HepG2 (cell line): ENCODE results near the gene EPHX1. TPM values are rescaled to one million over a fixed set of nuclear protein-coding genes. Genes with fewer than 3 reads are reported as not detected.

ENCODE experiments used
- FOXK1 ChIP-seq: sonication (generic); formaldehyde crosslinking; IDR thresholded peaks from 2 replicates; pipeline ENCODE4 v1.4.0; 2020; ENCODE audit warnings: low read depth, missing genetic modification reagents, borderline replicate concordance
- HDAC1 ChIP-seq: sonication (generic); formaldehyde crosslinking; IDR thresholded peaks from 2 replicates; pipeline ENCODE4 v1.5.1; 2020; ENCODE audit warnings: mild to moderate bottlenecking, missing genetic modification reagents
- RCOR2 ChIP-seq: IDR thresholded peaks from 2 replicates; pipeline ENCODE4 v1.6.1; 2016; ENCODE audit warnings: missing biosample characterization, missing genetic modification reagents
- ZFP82 ChIP-seq: sonication (generic); formaldehyde crosslinking; IDR thresholded peaks from 2 replicates; pipeline ENCODE4 v1.5.1; 2020; ENCODE audit warnings: mild to moderate bottlenecking, missing genetic modification reagents, borderline replicate concordance
- ZFX ChIP-seq: sonication (generic); formaldehyde crosslinking; IDR thresholded peaks from 2 replicates; pipeline ENCODE4 v1.4.0; 2020; ENCODE audit warnings: mild to moderate bottlenecking, low read depth, missing genetic modification reagents, moderate library complexity
- ZMYM4 ChIP-seq: sonication (generic); formaldehyde crosslinking; IDR thresholded peaks from 2 replicates; pipeline ENCODE4 v1.8.1; 2023; ENCODE audit warnings: mild to moderate bottlenecking, missing genetic modification reagents
- ZNF30 ChIP-seq: sonication (generic); formaldehyde crosslinking; IDR thresholded peaks from 2 replicates; pipeline ENCODE4 v1.5.0; 2020; ENCODE audit warnings: mild to moderate bottlenecking, missing genetic modification reagents
- ZNF484 ChIP-seq: sonication (generic); formaldehyde crosslinking; IDR thresholded peaks from 2 replicates; pipeline ENCODE4 v1.5.1; 2020; ENCODE audit warnings: mild to moderate bottlenecking, low read depth, missing genetic modification reagents, borderline replicate concordance
- ZSCAN25 ChIP-seq: sonication (generic); formaldehyde crosslinking; IDR thresholded peaks from 2 replicates; pipeline ENCODE4 v1.8.0; 2022; ENCODE audit warnings: mild to moderate bottlenecking, missing genetic modification reagents
- polyA plus RNA-seq, 8 experiments: library from polyadenylated mRNA; depleted of rRNA in 3 of 8; stranded (reverse) in 7 of 8; unstranded in 1 of 8; fragments of >200 nt; fragmentation: Illumina TruSeq in 4 of 8; extraction: Trizol in 4 of 8; gene quantifications; 2 replicates each; pipeline versions ENCODE4 v1.2.1 to v1.2.3, GENCODE V29; 2011 to 2016; ENCODE audit warnings: low read depth in 4 of 8, missing spikeins in 1 of 8, mixed read lengths in 1 of 8; ENCODE audit not compliant: insufficient read depth in 1 of 8
- total RNA-seq, 5 experiments: library from RNA; depleted of rRNA; stranded (reverse); fragments of >200 nt; fragmentation: Illumina TruSeq; extraction: Trizol; gene quantifications; 2 replicates each; pipeline ENCODE4 v1.2.3, GENCODE V29; 2016; ENCODE audit warnings: low read depth in 1 of 5
- TF ChIP-seq, protein P1 (sequence below): sonication (generic); formaldehyde crosslinking; IDR thresholded peaks from 2 replicates; pipeline ENCODE4 v1.4.0; 2020; ENCODE audit warnings: mild to moderate bottlenecking, missing genetic modification reagents
- TF ChIP-seq, protein P2 (sequence below): sonication (generic); formaldehyde crosslinking; IDR thresholded peaks from 2 replicates; pipeline ENCODE4 v1.8.0; 2022; ENCODE audit warnings: mild to moderate bottlenecking, missing genetic modification reagents; ENCODE audit not compliant: insufficient replicate concordance
- TF ChIP-seq, protein P3 (sequence below): sonication (generic); formaldehyde crosslinking; IDR thresholded peaks from 2 replicates; pipeline ENCODE4 v1.4.0; 2020; ENCODE audit warnings: mild to moderate bottlenecking, missing genetic modification reagents, borderline replicate concordance

The EPHX1 gene
- total and polyA plus RNA-seq, 2 of the 13 experiments (the other 11 are each of a cell fraction or from before 2014, with no cell fraction given) = 27.7 to 36.5 TPM

DNA sequence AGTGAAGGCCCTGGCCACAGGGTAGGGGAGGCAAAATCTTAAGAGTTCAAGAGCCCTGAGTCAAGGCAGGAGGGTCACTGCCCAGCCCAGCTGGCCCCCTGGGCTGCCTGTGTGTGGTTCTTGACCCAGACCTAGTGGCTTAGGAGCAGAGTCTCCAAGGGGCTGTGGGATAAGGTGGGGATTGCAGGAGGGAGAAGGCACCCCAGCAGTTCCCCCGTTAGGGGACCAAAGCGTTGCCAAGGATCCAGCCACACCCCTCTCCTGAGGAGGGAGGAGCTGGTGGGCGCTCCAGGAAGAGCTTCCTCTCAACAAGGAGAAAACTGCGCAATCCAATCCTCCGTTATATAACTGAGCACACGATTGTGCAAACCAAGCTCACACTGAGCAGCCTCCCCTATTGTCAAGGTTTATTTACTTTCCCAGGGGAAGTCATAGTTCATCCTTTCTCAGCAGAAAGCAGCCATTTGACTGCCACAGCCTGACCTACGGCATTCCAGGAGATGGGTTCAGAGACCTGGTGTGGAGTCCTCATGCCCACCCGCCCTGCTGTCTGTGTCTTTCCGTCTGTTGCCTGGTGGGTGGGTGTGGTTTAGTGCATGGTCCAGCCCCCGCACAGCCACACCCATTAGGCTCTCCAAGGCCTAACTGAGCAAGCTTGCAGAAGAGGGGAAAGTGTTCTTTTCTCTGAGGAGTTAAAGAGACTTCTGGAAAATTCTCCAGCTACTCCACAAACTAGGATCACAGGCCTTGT is 3.5 kb downstream of the EPHX1 start (continued):
- TF ChIP-seq, protein P1, sequence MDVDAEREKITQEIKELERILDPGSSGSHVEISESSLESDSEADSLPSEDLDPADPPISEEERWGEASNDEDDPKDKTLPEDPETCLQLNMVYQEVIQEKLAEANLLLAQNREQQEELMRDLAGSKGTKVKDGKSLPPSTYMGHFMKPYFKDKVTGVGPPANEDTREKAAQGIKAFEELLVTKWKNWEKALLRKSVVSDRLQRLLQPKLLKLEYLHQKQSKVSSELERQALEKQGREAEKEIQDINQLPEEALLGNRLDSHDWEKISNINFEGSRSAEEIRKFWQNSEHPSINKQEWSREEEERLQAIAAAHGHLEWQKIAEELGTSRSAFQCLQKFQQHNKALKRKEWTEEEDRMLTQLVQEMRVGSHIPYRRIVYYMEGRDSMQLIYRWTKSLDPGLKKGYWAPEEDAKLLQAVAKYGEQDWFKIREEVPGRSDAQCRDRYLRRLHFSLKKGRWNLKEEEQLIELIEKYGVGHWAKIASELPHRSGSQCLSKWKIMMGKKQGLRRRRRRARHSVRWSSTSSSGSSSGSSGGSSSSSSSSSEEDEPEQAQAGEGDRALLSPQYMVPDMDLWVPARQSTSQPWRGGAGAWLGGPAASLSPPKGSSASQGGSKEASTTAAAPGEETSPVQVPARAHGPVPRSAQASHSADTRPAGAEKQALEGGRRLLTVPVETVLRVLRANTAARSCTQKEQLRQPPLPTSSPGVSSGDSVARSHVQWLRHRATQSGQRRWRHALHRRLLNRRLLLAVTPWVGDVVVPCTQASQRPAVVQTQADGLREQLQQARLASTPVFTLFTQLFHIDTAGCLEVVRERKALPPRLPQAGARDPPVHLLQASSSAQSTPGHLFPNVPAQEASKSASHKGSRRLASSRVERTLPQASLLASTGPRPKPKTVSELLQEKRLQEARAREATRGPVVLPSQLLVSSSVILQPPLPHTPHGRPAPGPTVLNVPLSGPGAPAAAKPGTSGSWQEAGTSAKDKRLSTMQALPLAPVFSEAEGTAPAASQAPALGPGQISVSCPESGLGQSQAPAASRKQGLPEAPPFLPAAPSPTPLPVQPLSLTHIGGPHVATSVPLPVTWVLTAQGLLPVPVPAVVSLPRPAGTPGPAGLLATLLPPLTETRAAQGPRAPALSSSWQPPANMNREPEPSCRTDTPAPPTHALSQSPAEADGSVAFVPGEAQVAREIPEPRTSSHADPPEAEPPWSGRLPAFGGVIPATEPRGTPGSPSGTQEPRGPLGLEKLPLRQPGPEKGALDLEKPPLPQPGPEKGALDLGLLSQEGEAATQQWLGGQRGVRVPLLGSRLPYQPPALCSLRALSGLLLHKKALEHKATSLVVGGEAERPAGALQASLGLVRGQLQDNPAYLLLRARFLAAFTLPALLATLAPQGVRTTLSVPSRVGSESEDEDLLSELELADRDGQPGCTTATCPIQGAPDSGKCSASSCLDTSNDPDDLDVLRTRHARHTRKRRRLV (CRISPR knock-in tag) = 0 out of 2 replicates have a peak, but pooled peaks have one; percentile 71
- TF ChIP-seq ZNF484 (CRISPR knock-in tag) = no peak
- TF ChIP-seq RCOR2 (CRISPR knock-in tag) = peak; percentile 96
- TF ChIP-seq ZNF30 (CRISPR knock-in tag) = no peak
- TF ChIP-seq, protein P2, sequence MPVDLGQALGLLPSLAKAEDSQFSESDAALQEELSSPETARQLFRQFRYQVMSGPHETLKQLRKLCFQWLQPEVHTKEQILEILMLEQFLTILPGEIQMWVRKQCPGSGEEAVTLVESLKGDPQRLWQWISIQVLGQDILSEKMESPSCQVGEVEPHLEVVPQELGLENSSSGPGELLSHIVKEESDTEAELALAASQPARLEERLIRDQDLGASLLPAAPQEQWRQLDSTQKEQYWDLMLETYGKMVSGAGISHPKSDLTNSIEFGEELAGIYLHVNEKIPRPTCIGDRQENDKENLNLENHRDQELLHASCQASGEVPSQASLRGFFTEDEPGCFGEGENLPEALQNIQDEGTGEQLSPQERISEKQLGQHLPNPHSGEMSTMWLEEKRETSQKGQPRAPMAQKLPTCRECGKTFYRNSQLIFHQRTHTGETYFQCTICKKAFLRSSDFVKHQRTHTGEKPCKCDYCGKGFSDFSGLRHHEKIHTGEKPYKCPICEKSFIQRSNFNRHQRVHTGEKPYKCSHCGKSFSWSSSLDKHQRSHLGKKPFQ (CRISPR knock-in tag) = peak; percentile 90
- peak; percentile 75 for TF ChIP-seq ZFX (CRISPR knock-in tag)
- TF ChIP-seq, protein P3, sequence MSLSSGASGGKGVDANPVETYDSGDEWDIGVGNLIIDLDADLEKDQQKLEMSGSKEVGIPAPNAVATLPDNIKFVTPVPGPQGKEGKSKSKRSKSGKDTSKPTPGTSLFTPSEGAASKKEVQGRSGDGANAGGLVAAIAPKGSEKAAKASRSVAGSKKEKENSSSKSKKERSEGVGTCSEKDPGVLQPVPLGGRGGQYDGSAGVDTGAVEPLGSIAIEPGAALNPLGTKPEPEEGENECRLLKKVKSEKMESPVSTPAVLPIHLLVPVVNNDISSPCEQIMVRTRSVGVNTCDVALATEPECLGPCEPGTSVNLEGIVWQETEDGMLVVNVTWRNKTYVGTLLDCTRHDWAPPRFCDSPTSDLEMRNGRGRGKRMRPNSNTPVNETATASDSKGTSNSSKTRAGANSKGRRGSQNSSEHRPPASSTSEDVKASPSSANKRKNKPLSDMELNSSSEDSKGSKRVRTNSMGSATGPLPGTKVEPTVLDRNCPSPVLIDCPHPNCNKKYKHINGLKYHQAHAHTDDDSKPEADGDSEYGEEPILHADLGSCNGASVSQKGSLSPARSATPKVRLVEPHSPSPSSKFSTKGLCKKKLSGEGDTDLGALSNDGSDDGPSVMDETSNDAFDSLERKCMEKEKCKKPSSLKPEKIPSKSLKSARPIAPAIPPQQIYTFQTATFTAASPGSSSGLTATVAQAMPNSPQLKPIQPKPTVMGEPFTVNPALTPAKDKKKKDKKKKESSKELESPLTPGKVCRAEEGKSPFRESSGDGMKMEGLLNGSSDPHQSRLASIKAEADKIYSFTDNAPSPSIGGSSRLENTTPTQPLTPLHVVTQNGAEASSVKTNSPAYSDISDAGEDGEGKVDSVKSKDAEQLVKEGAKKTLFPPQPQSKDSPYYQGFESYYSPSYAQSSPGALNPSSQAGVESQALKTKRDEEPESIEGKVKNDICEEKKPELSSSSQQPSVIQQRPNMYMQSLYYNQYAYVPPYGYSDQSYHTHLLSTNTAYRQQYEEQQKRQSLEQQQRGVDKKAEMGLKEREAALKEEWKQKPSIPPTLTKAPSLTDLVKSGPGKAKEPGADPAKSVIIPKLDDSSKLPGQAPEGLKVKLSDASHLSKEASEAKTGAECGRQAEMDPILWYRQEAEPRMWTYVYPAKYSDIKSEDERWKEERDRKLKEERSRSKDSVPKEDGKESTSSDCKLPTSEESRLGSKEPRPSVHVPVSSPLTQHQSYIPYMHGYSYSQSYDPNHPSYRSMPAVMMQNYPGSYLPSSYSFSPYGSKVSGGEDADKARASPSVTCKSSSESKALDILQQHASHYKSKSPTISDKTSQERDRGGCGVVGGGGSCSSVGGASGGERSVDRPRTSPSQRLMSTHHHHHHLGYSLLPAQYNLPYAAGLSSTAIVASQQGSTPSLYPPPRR (CRISPR knock-in tag) = peak; percentile 96
- TF ChIP-seq ZSCAN25 (CRISPR knock-in tag) = peak; percentile 76; the same call in 1 of the 2 replicates
- peak; percentile 96 for TF ChIP-seq HDAC1
- peak; percentile 97 for TF ChIP-seq FOXK1 (CRISPR knock-in tag)
- peak; percentile 96 for TF ChIP-seq ZMYM4 (CRISPR knock-in tag)
- TF ChIP-seq ZFP82 (CRISPR knock-in tag) = no peak; the same call in 1 of the 2 replicates
